Measurements from ENCODE around the gene COMMD1.

DNA sequence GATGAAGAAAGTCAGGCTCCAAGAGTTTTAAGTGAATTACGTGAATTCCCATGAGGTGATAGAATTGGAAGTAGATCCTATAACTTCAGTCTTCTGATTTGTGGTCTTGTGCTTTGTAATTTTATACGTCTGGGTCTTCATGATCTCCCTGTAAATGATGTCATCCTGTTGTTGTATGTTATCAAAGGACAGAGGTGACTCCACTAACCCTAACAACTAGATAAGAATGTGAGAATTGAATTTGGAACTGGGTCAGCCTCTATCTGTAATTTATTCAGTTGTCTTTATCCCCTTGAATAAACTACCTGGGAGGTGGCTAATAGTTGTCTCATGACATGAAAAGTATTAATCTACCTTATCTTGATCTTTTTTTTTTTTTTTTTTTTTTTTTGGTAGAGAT, 204.1 kb downstream of the COMMD1 start:
- TF ChIP-seq GFI1B (tag by site-specific recombination; IDR thresholded peaks at IDR 0.05) (no peak), HOXA7 (CRISPR knock-in tag; IDR thresholded peaks at IDR 0.05; ENCODE audit: borderline replicate concordance) (no peak), ZNF10 (tag by site-specific recombination; IDR thresholded peaks at IDR 0.05) (no peak), ZNF23 (tag by site-specific recombination; IDR thresholded peaks at IDR 0.05; ENCODE audit: borderline replicate concordance) (no peak), ZNF140 (tag by site-specific recombination; IDR thresholded peaks at IDR 0.05) (no peak), ZXDB (tag by site-specific recombination; IDR thresholded peaks at IDR 0.05) (no peak), ZNF785 (tag by site-specific recombination; IDR thresholded peaks at IDR 0.05) (no peak), ZNF843 (tag by site-specific recombination; IDR thresholded peaks at IDR 0.05) (no peak)
- TF ChIP-seq, protein P1, sequence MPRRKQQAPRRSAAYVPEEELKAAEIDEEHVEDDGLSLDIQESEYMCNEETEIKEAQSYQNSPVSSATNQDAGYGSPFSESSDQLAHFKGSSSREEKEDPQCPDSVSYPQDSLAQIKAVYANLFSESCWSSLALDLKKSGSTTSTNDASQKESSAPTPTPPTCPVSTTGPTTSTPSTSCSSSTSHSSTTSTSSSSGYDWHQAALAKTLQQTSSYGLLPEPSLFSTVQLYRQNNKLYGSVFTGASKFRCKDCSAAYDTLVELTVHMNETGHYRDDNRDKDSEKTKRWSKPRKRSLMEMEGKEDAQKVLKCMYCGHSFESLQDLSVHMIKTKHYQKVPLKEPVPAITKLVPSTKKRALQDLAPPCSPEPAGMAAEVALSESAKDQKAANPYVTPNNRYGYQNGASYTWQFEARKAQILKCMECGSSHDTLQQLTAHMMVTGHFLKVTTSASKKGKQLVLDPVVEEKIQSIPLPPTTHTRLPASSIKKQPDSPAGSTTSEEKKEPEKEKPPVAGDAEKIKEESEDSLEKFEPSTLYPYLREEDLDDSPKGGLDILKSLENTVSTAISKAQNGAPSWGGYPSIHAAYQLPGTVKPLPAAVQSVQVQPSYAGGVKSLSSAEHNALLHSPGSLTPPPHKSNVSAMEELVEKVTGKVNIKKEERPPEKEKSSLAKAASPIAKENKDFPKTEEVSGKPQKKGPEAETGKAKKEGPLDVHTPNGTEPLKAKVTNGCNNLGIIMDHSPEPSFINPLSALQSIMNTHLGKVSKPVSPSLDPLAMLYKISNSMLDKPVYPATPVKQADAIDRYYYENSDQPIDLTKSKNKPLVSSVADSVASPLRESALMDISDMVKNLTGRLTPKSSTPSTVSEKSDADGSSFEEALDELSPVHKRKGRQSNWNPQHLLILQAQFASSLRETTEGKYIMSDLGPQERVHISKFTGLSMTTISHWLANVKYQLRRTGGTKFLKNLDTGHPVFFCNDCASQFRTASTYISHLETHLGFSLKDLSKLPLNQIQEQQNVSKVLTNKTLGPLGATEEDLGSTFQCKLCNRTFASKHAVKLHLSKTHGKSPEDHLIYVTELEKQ (tag by site-specific recombination; IDR thresholded peaks at IDR 0.05; ENCODE audit: borderline replicate concordance): no peak
- TF ChIP-seq, protein P2, sequence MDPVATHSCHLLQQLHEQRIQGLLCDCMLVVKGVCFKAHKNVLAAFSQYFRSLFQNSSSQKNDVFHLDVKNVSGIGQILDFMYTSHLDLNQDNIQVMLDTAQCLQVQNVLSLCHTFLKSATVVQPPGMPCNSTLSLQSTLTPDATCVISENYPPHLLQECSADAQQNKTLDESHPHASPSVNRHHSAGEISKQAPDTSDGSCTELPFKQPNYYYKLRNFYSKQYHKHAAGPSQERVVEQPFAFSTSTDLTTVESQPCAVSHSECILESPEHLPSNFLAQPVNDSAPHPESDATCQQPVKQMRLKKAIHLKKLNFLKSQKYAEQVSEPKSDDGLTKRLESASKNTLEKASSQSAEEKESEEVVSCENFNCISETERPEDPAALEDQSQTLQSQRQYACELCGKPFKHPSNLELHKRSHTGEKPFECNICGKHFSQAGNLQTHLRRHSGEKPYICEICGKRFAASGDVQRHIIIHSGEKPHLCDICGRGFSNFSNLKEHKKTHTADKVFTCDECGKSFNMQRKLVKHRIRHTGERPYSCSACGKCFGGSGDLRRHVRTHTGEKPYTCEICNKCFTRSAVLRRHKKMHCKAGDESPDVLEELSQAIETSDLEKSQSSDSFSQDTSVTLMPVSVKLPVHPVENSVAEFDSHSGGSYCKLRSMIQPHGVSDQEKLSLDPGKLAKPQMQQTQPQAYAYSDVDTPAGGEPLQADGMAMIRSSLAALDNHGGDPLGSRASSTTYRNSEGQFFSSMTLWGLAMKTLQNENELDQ (tag by site-specific recombination; IDR thresholded peaks at IDR 0.05; ENCODE audit: low read depth): no peak
- TF ChIP-seq, protein P3, sequence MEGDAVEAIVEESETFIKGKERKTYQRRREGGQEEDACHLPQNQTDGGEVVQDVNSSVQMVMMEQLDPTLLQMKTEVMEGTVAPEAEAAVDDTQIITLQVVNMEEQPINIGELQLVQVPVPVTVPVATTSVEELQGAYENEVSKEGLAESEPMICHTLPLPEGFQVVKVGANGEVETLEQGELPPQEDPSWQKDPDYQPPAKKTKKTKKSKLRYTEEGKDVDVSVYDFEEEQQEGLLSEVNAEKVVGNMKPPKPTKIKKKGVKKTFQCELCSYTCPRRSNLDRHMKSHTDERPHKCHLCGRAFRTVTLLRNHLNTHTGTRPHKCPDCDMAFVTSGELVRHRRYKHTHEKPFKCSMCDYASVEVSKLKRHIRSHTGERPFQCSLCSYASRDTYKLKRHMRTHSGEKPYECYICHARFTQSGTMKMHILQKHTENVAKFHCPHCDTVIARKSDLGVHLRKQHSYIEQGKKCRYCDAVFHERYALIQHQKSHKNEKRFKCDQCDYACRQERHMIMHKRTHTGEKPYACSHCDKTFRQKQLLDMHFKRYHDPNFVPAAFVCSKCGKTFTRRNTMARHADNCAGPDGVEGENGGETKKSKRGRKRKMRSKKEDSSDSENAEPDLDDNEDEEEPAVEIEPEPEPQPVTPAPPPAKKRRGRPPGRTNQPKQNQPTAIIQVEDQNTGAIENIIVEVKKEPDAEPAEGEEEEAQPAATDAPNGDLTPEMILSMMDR (tag by site-specific recombination; IDR thresholded peaks at IDR 0.05): no peak
- TF ChIP-seq, protein P4, sequence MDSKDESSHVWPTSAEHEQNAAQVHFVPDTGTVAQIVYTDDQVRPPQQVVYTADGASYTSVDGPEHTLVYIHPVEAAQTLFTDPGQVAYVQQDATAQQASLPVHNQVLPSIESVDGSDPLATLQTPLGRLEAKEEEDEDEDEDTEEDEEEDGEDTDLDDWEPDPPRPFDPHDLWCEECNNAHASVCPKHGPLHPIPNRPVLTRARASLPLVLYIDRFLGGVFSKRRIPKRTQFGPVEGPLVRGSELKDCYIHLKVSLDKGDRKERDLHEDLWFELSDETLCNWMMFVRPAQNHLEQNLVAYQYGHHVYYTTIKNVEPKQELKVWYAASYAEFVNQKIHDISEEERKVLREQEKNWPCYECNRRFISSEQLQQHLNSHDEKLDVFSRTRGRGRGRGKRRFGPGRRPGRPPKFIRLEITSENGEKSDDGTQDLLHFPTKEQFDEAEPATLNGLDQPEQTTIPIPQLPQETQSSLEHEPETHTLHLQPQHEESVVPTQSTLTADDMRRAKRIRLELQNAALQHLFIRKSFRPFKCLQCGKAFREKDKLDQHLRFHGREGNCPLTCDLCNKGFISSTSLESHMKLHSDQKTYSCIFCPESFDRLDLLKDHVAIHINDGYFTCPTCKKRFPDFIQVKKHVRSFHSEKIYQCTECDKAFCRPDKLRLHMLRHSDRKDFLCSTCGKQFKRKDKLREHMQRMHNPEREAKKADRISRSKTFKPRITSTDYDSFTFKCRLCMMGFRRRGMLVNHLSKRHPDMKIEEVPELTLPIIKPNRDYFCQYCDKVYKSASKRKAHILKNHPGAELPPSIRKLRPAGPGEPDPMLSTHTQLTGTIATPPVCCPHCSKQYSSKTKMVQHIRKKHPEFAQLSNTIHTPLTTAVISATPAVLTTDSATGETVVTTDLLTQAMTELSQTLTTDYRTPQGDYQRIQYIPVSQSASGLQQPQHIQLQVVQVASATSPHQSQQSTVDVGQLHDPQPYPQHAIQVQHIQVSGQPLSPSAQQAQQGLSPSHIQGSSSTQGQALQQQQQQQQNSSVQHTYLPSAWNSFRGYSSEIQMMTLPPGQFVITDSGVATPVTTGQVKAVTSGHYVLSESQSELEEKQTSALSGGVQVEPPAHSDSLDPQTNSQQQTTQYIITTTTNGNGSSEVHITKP (tag by site-specific recombination; IDR thresholded peaks at IDR 0.05): no peak
- TF ChIP-seq, protein P5, sequence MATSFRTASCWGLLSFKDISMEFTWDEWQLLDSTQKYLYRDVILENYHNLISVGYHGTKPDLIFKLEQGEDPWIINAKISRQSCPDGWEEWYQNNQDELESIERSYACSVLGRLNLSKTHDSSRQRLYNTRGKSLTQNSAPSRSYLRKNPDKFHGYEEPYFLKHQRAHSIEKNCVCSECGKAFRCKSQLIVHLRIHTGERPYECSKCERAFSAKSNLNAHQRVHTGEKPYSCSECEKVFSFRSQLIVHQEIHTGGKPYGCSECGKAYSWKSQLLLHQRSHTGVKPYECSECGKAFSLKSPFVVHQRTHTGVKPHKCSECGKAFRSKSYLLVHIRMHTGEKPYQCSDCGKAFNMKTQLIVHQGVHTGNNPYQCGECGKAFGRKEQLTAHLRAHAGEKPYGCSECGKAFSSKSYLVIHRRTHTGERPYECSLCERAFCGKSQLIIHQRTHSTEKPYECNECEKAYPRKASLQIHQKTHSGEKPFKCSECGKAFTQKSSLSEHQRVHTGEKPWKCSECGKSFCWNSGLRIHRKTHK (tag by site-specific recombination; IDR thresholded peaks at IDR 0.05): no peak
